Measurements from ENCODE around the gene HRG.

The HRG gene

DNA sequence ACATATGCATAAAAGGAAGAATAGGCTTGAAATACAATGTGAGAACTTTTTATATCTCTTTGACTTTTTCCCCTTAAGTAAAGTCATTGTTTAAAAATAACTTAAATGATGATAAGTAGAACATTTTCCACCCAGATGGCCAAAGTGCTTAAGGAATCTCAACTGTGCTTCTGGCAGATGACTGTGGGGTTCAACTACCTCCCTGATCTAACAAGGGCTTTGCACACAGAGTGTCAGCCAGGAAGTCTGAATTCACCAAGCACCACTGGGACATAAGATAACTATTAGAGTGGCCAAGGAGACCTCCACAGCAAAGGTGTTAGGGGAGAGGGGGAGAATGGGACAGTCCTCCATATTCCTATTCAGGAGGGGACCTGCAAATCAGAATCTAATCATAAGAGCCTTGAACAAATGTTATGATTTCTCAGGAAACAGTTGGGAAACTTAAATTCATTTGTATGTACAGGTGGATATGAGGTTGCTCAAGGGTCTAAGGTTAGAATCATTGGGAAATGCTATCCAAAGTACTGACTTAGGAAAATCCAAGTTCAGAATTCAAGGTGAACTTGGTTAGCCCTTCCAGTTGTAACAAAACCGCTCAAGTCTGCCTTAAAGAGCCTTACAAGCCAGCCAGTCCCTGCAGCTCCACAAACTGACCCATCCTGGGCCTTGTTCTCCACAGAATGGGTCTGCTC lies 25.9 kb upstream of the HRG start, which contains the start of gene FETUB:
Gene FETUB (plus strand): TSS at position 622 of the 695 bp plus-strand sequence. CDS start 62 bp downstream, at position 684.
- DNase-seq: no peak

DNA sequence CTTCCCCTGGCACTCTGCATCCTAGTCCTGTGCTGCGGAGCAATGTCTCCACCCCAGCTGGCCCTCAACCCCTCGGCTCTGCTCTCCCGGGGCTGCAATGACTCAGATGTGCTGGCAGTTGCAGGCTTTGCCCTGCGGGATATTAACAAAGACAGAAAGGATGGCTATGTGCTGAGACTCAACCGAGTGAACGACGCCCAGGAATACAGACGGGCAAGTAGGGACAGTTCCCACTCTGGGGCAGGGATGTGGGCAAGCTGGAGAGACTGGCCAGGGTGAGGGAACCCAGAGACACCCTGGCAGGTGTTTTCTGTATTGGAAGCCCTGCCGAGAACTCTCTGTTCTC lies 25.4 kb upstream of the HRG start:
- no peak for DNase-seq

DNA sequence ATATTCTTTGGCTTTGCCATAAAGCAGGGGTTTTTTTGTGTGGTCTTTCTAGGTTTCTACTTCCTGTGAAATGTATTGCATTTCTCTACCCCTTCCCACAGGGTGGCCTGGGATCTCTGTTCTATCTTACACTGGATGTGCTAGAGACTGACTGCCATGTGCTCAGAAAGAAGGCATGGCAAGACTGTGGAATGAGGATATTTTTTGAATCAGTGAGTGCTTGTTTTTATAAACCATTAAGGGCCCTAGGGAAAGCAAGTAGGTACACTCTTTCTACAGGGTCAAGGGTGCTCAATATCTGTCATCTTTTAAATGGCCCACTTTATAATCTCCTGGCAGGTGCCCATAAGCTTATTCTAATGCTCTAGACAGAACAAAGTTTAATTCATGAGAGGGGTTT lies 24.9 kb upstream of the HRG start:
- no peak for DNase-seq

DNA sequence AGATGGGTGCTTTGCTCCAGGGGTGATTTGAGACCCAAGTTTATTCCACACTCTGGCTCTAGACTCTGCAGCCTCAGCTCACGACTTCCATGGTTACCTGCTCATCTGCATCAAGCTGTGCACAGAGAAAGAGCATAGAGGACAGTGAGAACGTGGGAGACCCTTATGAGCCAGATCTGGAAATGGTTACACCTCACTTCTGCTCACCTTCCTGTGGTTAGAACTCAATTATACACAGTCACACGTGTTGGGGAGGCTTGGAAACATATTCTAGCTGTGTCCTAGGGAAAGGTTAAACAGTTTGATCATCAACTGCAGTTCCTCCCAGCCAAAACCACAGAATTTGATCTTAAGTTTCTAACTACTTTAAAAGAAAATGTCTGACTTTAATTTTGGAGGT lies 23.8 kb upstream of the HRG start:
- DNase-seq: no peak

DNA sequence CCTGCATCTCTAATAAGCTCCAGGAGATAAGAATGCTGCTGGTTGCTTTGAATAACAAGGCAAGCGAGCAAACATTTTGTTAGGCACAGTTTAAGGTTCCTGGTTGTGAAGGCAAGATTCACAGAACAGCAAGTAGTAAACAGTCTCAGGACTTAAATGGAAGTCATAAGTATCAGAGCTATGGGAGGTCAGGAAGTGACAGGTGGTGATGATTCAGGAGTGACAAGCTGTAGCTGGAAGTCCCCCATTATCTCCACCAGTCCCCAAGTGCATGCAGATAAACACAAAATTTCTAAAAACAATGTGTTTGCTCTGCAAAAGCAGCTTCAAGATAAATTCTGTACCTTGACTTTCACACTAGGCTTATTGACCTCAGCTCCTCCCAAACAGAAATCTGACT lies 22.3 kb upstream of the HRG start:
- DNase-seq: no peak

DNA sequence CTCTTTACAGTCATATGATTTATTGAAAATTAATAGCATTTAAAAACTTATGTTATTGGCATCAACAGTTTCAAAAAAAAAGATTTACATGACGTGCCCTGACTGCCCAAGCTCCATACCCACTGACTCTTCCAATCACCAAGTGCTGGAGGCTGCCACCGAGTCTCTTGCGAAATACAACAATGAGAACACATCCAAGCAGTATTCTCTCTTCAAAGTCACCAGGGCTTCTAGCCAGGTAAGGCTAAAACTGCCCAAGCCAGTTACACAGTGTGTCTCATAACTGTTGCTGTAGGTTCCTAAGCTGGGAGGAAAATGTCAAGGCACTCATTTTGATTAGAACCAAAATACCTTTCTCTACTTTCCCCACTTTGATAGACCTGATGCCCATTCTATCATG lies 21.1 kb upstream of the HRG start:
- DNase-seq: no peak

DNA sequence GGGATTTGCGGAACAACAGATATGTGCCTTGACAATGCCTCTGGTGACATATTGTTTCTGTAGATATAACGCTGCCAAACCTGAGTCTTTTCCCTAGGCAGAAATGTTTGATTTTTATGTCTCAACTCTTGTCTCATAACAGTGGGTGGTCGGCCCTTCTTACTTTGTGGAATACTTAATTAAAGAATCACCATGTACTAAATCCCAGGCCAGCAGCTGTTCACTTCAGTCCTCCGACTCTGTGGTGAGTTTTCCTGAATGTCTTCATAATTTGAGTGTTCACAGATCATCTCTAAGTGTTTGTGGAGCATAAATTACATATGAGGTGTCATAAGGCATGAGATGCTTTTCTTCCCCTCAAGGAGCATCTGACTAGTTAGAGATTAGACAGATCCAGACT lies 19.7 kb upstream of the HRG start:
- no peak for DNase-seq

DNA sequence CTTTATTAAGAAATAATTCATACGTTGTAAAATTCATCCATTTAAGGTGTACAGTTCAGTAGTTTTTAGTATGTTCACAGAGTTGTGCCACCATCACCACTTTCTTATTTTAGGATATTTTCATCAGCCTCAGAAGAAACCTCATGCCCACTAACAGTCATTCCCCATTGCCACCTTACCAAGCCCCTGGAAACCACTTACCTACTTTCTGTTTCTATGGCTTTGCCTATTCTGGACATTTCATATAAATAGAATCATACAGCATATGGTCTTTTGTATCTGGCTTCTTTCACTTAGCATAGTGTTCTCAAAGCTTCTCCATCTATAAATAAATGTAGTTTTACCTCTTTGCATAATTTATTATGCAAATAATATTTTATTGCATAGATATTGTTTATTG lies 19.0 kb upstream of the HRG start:
- DNase-seq: no peak

DNA sequence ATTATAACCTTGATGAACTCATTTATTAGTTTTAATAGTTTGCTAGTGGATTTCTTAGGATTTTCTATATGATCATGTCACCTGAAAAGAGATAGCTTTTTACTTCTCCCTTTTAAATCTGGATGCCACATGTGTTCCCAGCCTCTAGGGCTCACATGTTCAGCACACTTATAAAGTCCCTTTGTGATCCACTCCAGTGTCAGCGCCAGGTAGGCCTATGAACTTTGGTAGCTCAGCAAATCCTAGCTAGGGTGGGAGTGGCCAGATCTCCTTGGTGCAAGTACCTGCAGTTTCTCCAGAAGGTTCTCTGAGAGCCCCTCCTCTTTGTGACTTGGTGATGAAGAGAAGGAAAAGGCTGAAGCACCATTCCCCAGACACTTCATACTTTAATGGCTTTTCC lies 17.0 kb upstream of the HRG start:
- no peak for DNase-seq

DNA sequence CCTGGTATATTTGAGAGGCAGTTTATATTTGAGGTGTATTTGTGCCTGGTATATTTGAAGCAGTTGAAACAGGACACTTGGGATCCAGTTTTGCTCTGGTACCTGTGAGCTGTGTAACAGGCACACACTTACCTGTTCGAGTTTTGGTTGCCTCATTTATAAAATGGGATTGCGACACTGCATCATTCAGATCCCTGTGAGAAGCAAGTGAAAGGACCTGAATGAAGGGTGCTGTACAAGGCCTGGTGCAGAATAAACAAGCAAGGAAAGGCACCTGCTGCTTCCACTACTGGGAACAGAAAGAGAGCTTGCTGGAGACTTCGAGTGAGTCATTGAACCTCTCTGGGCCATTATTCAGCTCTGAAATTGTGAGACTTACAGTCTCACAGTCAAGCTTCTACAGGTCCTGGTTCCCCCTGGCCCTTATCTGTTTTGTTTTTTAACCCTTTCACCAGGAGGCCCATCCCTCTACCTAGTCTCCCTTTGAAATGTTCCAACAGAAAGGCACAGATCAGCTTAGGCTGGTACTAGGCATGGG lies 14.1 kb upstream of the HRG start:
- DNase-seq: no peak

DNA sequence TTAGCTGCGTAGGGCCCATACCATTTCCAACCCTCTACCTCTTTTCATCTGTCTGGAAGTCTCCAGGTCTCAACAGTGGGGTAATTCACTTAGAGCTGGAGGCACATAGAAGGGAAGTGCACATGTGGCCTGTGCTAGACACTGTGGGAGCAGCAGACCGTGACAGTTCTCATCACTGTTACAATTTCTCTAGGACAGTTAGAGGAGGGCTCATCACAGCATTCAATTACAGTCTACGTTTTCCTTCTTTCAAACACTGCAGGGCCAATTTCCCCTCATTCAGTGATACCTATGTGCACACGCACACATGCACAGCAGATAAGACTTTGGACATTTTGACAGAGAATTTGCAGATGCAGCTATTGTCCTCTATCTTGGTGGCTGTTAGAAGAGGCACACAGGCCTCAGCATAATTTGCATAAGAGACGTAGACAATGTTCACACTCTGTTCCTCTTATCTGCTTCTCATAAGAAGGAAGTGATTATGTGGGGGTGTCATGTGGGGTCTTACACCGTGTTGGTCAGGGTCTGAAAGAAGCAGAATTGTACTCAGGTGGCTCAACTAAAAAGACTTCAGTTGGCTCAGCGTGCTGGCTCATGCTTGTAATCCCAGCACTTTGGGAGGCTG lies 12.6 kb upstream of the HRG start:
- no peak for DNase-seq

DNA sequence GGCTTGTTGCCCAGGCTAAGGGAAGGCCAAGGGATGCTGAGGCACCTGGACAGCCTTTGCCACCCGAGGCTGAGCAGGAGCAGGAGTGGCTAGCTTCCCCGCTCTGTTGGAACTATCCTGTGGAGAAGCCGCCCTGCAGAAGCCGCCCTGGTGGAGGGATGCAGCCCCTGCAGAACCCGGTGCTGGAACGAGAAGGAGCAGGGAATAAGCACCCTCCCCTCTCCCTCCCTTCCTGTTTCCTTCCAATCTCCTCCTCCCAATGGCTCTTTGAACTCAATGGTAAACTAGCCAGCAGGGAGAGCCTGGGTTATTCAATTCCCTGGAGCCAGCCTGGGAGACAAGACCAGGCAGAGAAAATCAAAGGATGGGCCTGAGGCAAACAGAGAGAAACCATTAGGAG lies 11.8 kb upstream of the HRG start:
- DNase-seq: no peak

DNA sequence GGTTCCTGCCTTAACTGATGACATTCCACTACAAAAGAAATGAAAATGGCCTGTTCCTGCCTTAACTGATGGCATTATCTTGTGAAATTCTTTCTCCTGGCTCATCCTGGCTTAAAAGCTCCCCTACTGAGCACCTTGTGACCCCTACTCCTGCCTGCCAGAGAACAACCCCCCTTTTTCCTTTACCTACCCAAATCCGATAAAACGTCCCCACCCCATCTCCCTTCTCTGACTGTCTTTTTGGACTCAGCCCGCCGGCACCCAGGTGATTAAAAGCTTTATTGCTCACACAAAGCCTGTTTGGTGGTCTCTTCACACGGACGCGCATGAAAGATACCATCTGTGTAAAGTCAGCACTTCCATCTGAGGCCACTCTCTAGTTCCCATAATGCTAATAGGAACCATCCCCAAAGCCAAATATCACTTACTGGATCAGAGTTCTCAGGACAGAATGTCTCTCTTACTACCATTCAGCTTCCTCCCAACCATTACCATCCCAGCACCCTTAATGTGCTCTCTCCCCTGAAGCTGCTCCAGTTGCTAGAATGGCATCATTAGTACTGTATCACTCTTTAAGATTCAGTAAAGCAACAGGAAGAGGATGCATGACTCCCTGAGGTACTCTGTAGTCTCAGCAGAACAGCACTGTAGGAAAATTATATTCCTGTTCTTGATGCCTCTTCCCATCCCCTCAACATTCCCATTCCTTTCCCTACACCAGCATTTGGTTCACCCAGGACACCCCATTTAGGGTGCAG lies 2.3 kb upstream of the HRG start:
- DNase-seq: no peak

DNA sequence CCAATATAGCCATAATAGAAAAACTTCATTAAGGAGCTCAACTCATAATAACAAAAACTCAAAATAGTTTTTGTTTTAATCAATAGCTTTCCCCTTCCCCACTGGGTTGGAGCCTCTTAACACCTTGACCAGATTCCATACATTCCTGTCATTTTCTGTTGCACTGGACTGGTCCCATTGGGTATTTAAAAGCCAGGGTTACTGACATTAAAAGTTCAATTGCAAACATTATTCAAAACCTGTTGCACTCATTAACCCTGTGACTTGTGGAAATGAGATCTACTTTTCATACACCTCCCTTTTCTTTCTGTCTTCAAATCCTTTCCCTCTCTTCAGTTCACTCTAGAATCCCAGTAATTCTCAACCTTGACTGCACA lies 1.7 kb upstream of the HRG start:
- no peak for DNase-seq

DNA sequence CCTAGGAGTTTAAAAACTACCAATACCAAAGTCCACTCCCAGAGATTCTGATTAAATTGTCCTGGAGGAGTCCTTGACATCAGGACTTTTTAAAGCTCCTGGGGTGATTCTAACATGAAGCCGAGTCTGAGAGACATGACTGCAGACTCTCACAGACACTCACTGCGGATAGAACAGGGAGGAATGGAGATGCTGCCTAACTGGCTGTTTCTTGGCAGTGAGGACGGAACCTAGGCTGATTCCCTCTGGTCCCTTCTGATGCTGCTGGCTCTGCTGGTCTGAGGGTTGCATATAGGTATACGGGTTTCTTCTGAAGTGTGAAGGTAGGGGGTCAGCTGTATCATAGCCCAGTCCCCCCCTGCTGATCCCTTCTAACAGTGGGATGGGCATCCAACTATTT lies 1.3 kb upstream of the HRG start:
- DNase-seq: no peak

DNA sequence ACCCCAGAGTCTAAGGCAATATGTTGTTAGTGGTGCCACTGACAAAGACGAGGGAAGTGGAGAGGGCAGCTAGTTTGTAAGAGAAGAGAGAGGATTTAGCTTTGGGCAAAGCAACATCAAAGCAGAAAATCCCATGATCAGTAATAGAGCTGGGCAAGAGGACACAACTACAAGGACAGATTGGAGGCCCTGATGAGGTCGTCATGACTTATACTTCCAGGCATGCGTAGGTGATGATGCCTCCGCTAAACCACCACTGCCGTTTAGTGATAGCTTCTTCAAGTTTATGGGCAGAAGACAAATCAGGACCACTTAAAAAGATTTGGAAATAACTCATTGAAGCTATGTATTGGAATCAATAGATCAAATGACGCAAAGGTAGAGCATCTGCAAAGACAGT lies 2.6 kb downstream of the HRG start:
- DNase-seq: no peak

DNA sequence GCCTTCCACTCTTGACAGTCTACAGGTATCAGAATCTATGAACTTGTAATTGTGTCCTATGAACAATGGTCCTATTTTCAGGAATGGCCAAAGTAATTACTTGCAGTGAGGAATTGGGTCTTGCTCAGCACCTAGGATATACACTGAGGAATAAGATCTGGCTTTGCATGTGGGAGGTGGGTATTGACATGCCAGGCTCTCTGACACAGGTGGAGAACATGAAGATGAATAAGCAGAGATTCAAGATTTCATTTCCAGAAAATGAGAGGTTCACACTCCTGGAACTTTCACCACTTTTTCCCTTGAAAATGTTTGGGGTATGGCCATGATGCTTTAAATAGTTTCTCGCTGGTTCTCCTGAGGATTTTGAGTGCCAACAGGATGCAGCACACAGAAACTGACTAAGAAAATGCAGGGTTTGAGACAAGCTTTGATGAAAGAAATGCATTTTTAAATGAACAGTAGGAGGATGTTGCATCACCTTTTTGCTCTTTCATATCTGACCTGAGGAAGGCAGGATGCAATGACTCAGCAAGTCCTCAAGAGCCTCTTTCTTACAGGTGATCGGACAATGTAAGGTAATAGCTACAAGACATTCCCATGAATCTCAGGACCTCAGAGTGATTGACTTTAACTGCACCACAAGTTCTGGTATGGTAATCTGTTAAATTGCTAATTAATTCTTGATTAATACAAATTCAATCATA lies 3.7 kb downstream of the HRG start:
- no peak for DNase-seq

DNA sequence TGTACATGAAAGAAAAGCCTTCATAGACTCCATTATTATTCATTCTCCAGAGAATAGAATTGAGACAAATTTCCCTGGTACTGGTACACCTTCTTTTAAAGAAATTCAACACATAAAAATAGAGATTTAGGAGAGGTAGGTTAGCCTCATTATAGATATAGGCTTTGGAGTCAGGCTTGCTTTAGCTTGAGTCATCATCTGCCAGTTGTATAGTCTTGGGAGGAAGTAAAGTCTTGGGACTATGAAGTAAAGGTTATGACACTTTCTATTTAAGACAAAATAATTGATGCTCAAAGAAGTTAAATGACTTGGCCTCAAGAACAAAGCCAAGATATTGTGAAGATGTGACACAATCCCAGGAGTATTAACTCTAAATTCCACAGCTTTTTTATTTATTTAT lies 4.3 kb downstream of the HRG start:
- no peak for DNase-seq

DNA sequence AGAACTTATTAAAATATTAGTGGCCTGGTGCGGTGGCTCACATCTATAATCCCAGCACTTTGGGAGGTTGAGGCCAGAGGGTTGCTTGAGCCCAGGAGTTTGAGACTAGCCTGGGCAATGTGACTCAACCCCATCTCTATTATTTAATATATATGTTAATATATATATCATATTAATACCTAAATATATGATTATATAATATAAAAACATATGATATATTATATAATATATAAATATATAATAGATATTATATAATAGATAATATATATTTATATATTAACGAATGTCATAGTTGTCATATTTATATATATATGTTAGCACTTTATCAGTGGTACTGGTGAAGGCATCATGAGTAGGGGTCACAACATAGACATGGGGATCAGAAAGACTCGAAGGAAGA lies 5.2 kb downstream of the HRG start:
- DNase-seq: no peak

DNA sequence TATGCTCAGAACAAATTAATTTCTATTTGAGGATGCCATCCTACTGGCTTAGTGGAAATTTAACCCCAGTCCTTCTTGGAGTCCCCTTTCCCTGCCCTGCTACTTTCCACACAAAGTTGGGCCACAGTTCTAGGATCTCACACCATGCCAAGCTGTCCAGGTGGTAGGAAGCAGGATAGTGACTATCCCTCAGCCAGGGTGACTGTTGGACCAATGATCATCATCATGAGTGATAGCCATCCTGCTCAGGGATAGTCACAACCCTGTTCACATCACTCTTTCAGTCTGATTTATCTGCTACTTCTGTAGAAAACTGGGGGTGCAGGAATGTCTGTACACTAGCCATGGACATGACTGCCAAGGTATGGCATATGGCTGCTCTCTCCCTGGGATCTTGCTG lies 12.8 kb downstream of the HRG start:
- no peak for DNase-seq

DNA sequence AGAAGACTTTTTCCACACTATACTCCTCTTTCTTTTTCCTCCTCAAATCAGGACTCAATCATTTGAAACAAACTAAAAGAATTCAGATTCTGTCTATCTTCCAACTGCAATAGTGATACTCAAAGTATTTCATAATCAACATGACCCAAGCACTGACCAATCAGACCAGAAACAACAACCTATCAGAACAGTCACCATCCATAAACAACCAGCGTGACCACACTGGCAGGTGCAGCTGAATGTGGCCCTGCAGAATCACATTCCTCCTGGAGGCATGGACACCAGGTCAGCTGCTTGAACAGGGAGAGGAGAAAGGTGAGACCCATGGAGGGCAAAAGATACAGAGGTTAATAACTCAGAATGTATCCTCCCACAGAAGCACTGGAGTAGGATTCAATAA lies 13.3 kb downstream of the HRG start:
- no peak for DNase-seq

DNA sequence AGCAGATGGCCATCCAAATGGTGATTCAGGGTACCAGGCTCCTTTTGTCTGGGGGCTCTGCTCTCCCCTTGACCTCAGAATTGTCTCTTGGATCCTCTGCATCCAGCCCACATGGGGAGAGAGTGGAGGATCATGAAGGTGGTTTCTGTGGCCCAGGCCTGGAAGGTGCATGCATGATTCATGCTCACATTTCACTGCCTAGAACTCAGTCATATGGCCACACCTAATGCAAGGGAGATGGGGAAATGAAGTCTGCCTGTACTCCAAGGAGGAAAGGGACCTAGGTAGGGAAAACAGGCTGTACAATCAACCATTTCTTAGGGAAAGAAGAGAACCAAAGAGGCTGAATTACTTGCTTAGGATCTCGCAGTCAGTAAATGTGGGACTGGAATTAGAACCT lies 15.1 kb downstream of the HRG start:
- DNase-seq: no peak

DNA sequence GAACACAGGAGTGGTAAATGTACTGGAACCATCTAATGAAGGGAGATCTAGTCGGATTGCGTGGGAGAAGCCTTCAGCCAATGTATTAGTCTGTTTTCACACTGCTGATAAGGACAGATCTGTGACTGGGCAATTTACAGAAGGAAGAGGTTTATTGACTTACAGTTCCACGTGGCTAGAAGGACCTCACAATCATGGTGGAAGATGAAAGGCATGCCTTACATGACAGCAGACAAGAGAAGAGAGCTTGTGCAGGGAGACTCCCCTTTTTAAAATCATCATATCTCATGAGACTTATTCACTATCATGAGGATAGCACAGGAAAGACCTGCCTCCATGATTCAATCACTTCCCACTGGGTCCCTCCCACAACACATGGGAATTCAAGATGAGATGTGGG lies 17.0 kb downstream of the HRG start:
- no peak for DNase-seq

DNA sequence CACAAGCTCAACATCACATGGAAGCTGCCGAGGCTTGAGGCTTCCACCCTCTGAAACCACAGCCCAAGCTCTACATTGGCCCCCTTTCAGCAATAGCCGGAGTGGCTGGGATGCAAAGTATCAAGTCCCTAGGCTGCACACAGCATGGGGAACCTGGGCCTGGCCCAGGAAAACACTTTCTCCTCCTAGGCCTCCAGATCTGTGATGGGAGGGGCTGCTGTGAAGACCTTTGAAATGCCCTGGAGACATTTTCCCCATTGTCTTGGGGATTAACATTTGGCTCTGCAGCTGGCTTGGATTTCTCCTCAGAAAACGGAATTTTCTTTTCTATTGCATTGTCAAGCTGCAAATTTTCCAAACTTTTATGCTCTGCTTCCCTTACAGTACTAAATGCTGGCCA lies 18.2 kb downstream of the HRG start:
- no peak for DNase-seq

All from CD4-positive, alpha-beta T cell treated with Interleukin-15 for 1 hour (primary cell).